ENCODE measurements around the gene OPCML.

DNA sequence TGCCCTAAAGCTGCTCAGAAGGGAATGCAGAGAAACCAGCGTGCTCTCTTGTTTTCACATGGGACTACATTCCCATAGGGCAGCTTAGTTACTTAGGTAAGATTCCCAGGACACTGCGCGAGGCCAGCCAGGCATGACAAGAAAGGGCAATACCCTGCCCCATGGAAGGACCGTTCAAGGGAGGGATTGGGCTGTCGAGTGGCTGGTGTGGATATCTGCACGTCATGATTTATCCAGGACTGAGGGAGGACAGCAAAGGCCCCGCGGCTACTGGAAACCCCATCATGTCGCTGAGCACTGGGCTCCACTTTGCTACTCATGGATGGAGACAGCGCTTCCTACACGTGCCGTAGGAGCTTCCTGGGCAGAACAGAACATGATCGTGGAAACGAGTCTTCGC, 169.4 kb downstream of the OPCML start:
- TF ChIP-seq CTCF (IDR thresholded peaks at IDR 0.05) (no peak), POLR2AphosphoS5 (IDR thresholded peaks at IDR 0.05) (no peak), POLR2A (IDR thresholded peaks at IDR 0.05; ENCODE audit: low read depth) (no peak), EP300 (IDR thresholded peaks at IDR 0.05) (no peak)

All from esophagus muscularis mucosa (tissue), 4 donors.